Left ventricle myocardium superior (tissue), 1 donor: ENCODE results near the gene ECHS1. TPM values are rescaled to one million over a fixed set of nuclear protein-coding genes. Genes with fewer than 3 reads are reported as not detected.
"Not testable (repeated sequence)": the region's sequence is repeated elsewhere in the genome, so short reads cannot be mapped to it uniquely, and the experiment has no call there.

ENCODE experiments used
- ATAC-seq: fragments of 200-7000 bp; cut with Tn5 transposase; one replicate; pipeline ENCODE4 v1.9.1; 2020; ENCODE audit warnings: mild to moderate bottlenecking, moderate library complexity
- DNase-seq: peaks from one replicate; pipeline ENCODE4 v3.0.0-alpha.2; 2020
- intact Hi-C: fragments of 100-400 bp; cut with micrococcal nuclease; formaldehyde crosslinking; loops from one replicate; pipeline ENCODE4 v1.11.0; 2022
- total RNA-seq: library from RNA; stranded (reverse); fragmentation: NEBNext Ultra II Directional; extraction: Animal tissue kit (Norgen Biotek cat#: 25700); gene quantifications from one replicate; pipeline ENCODE4 v1.2.1, GENCODE V29; 2021
- donor health status: DM: no; HTN: yes; CAD: no; lungs with severe emphysema.

ECHS1 gene
- total RNA-seq, 1 donor from 2014 or later, result 226 TPM

DNA sequence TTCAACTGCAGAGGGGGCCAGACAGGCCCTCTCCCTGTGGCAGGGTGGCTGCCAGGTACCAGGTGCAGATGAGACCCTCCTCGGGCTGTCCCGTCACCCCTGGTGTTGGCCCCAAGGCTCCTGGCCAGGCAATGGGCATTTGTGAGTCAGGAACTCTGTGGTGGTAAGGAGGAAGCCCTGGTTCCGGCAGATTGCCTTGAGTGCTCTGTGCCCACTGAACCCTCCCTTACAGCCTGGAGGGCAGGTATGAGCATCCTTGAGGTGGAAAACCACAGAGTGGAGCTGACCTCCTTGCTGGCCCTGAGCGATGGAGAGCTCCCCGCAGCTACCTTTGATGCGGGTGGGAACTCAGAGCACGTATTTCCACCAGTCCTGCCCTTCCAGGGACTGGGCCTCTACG, 7.9 kb upstream of the ECHS1 start:
- intact Hi-C loops, result no loop called here
- ATAC-seq, result no peak
- DNase-seq, result no peak

GRCh38 chr10:133379801-133380666, 6.9 kb upstream of the ECHS1 start:
- DNase-seq, result no peak
- peak; percentile 2 for ATAC-seq
- intact Hi-C loops, result no loop called here

GRCh38 chr10:133379152-133379800, 6.1 kb upstream of the ECHS1 start, which contains the start of gene PAOX:
Gene PAOX, plus strand, starts transcription at chr10:133379262. Its CDS starts 55 bp downstream, at chr10:133379317.
- intact Hi-C loops, result no loop called here
- ATAC-seq, result peak; percentile 67
- peak; percentile 86 for DNase-seq

DNA sequence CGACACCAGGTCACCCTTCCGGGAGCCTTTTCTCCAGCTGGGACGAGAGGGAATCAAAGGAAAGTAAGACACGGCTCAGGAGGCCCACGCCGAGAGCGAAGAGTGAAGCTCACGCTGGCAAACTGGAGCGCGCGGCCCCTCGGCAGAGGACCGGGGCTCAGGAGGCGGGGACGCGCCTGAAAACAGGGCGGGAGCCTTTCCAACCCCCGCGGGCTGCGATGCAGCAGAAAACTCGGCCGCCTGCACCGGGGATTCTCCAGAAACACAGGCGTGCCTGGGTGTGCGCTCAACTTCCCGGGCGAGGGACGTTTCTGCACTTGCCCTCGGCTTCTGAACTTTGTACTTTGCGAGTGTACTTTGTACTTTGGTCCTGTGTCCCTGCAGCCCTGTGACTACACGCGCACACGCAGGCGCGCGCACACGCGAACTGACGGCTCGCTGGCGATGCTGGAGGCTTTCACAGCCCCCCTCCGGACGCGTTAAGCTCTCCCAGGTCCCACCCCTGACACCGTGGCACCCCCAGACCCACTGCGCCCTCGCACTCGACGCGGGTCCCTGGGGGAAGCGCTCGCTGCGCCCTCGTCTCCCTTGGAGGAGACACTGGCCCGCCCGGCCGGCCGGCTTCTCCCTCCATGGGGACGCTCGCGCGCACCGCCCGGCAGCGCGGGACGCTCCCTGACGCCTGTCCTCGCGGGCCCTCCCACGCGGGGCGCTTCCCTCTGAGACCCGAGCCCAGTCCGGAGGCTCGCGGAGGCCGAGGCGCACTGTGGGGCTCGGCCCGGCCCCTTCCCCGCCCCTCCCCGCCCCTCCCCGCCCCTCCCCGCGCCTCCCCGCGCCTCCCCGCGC, 5.3 kb upstream of the ECHS1 start:
- ATAC-seq (peak; percentile 86), DNase-seq (peak; percentile 83)
- intact Hi-C loops, result no loop called here

GRCh38 chr10:133377818-133378250, 4.7 kb upstream of the ECHS1 start:
- intact Hi-C loops, result no loop called here

DNA sequence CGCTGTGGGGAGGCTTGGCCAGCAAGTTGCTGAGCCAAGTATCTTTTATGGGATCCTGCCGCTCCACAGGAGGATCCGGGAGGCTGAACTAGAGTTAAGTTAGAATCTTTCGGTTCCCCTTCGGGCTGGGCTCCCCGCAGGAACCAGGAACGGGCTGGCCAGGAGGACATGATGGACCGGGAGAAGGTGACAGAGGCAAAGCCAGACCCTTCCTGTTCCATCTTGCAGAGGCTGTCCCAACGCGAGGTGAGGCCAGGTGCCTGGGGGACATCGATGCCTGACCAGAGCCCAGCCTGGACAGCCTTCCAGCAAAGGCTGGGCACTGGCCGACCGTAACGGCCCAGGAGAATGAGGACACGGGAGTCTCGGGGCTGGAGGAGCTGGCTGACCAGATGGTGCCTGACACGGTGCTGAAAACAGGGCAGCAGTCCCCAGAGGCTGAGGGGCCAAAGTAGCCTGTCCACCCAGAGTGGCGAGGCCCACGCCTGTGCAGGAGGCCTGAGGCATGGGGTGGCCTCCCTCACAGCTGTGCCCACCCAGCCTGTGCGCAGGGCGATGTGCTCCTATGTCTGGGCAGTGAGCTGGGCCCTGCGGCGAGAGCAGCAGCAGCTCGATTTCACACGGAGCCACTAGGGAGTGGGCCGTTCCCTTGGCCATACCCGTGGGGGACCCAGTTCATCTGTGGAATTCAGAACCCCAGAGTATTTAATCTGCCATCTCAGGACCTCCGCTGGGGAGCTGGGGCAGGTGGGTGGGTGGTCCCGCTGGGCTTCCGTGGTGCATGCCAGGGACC, 4.1 kb upstream of the ECHS1 start:
- ATAC-seq (no peak), DNase-seq (no peak)
- intact Hi-C loops, result no loop called here

More at GRCh38 chr10:133377818-133378250, 4.7 kb upstream of the ECHS1 start:
- DNase-seq, result no peak
- ATAC-seq, result no peak

GRCh38 chr10:133376183-133376582, 3.0 kb upstream of the ECHS1 start:
- DNase-seq, intact Hi-C loops, ATAC-seq: not testable (repeated sequence)

DNA sequence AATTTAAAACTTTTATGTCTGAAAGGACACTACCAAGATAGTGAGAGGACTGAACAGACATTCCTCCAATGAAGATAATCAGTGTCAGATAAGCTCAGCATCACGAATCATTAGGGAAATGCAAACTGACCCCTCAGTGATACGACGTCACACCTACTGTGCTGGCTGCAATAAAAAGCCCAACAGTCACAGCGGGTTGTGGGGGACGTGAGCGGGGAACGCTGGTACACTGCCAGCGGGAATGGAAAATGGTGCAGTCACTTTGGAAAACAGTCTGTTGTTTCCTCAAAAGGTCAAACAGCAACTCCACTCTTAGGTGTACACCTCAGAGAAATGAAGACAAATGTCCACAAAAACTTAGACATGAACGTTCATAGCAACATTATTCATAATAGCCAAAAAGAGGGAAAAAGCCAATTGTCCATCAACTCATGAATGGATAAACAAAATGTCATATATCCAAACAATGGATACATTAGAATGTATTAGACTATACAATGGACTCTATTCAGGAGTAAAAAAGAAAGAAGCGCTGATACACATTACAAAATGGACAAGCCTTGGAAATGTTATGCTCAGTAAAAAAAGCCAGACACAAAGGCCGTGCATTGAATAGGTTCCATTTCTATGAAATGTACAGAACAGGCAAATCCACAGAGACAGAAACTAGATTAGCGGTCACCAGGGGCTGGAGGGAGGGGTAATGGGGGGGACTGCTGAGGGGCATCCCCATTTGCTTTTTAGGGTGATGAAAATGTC, 2.4 kb upstream of the ECHS1 start:
- no peak for ATAC-seq
- intact Hi-C loops, result no loop called here

DNA sequence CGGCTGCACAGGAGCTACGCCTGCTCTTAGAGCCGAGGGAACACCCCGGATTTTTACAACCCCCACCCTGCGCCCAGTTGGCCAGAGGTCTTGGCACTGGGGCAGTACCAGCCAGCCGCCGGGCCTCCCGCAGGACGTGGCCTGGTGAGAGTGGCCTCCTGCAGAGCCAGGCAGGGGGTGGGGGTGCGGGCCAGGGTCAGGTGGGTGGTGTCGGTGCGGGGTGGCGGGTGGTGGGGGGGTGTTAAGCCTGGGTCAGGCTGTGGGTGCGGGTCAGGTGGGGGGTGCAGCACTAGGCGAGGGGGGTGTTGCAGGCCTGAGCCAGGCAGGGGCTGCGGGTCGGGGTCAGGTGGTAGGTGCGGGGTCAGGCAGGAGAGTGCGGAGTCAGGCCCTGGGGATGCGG, 647 bp downstream of the ECHS1 start:
- DNase-seq (peak; percentile 55), ATAC-seq (peak; percentile 1)
- intact Hi-C loops, result no loop called here

More for the DNA sequence above, 2.4 kb upstream of the ECHS1 start:
- no peak for DNase-seq

GRCh38 chr10:133370030-133370786, 2.9 kb downstream of the ECHS1 start:
- no peak for DNase-seq
- no peak for ATAC-seq
- intact Hi-C loops, result no loop called here

DNA sequence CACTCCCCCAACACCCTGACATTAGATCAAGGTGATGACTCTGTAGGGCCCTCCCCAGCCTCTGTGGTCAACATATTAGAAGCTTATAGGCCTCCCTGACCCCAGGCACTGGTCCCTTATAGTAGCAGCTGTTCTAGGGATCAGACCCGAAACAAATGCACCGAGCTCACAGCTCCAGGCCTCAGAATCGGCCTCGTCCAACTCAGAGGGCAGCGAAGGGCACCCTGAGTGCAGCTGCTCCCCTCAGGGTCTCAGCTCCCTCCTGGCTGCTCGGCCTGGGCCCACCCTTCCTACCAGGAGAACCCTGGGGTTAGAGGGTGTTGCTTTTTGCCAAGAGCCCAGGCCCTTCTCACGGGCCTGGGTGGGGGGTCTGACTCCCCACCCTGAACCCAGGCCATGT, 5.0 kb downstream of the ECHS1 start:
- ATAC-seq, result no peak
- intact Hi-C loops, result no loop called here
- no peak for DNase-seq

DNA sequence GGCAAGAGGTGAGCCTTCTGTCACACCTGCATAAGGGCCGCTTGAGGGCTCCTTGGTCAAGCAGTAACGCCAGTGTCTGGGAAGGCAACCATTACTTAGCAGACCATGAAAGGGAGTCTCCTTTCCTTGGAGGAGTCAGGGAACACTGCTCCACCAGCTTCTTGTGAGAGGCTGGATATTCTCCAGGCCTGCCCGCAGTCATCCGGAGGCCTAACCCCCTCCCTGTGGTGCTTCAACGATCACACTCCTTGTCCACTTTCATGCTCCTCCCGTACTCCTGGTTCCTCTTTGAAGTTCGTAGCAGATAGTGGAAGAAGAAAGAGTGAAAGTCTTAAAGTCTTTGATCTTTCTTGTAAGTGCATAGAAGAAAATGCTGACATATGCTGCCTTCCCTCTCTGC, 5.7 kb downstream of the ECHS1 start:
- intact Hi-C loops, ATAC-seq, DNase-seq: not testable (repeated sequence)

- ATAC-seq (no peak), DNase-seq (no peak)
- intact Hi-C loops, result no loop called here
Measured at GRCh38 chr10:133366751-133367150, 6.4 kb downstream of the ECHS1 start.

GRCh38 chr10:133366130-133366478, 7.0 kb downstream of the ECHS1 start:
- intact Hi-C loops, result no loop called here
- ATAC-seq (no peak), DNase-seq (no peak)

GRCh38 chr10:133365461-133366129, 7.6 kb downstream of the ECHS1 start:
- ATAC-seq (no peak), DNase-seq (no peak)
- intact Hi-C loops, result no loop called here

DNA sequence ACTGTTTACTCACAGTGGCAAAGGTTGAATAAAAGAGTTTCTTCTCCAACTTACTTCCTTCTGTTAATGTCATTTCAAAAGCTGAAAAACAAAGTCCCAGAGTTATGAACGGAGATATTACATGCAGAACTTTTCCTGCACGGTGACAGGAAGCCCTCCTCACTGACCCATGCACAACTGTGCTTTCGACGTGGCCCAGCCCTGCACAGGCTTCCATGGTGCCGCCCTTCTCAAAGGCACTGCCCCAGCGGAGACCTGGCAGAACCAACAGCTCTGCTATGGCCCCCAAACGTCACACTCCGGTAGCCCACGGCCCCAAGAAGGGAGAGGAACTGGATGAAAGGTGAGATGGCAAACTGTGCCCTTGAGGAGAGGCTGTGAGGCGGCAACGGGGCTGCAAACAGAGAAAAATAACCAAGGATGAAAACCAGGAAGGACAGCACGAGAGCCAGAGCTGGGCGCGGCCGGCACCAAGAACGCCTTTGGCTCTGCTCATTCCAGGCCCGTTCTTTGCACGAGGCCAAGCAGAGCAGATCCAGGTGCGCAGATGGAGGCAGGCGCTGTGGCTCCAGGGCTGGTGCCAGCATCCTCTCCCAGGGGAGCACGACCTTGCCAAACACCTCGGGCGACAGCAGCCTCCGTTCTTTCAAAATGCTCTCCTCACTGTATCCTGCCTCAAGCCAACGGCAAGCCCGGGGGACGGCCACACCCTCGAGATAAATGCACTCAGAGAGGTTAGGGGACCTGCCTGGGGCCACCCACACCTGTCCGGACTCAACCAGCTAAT, 8.3 kb downstream of the ECHS1 start:
- no peak for DNase-seq
- intact Hi-C loops, result no loop called here
- peak; percentile 23 for ATAC-seq
